AG09309 (cell line): ENCODE data around the gene NUBP2.
A peak's percentile ranks its signal among the peaks of the same experiment; 100 is the strongest.

Source experiments
- DNase-seq: peaks from one replicate; pipeline ENCODE4 v3.0.0-alpha.2; 2010; ENCODE audit warnings: low read depth
- H3K4me3 ChIP-seq: 2 replicates; pipeline ENCODE4 v1.5.1; 2011; ENCODE audit warnings: mild to moderate bottlenecking, low read depth, low read length, moderate library complexity; ENCODE audit not compliant: control insufficient read depth
- CTCF ChIP-seq: IDR thresholded peaks from 2 replicates; pipeline ENCODE4 v1.5.1; 2011; ENCODE audit warnings: mild to moderate bottlenecking, low read depth, low read length, inconsistent platforms; ENCODE audit not compliant: insufficient read depth, control insufficient read depth; ENCODE audit errors: missing control alignments

The NUBP2 gene

GRCh38 chr16:1809281-1809801, 26.6 kb downstream of the NUBP2 start:
- no peak for DNase-seq
- no peak overlapping the region for H3K4me3 ChIP-seq
- no peak for TF ChIP-seq CTCF

- no peak for DNase-seq
- no peak overlapping the region for H3K4me3 ChIP-seq
- TF ChIP-seq CTCF = no peak
Measured at GRCh38 chr16:1810106-1810505, 27.3 kb downstream of the NUBP2 start.

GRCh38 chr16:1810536-1810935, 27.8 kb downstream of the NUBP2 start:
- TF ChIP-seq CTCF = no peak
- H3K4me3 ChIP-seq = no peak overlapping the region
- no peak for DNase-seq

GRCh38 chr16:1812732-1813163, 30.0 kb downstream of the NUBP2 start:
- no peak overlapping the region for H3K4me3 ChIP-seq
- TF ChIP-seq CTCF = peak; percentile 58
- DNase-seq = peak; percentile 14

- no peak for DNase-seq
- no peak for TF ChIP-seq CTCF
- no peak overlapping the region for H3K4me3 ChIP-seq
Measured at GRCh38 chr16:1815461-1815860, 32.7 kb downstream of the NUBP2 start.

- no peak overlapping the region for H3K4me3 ChIP-seq
- TF ChIP-seq CTCF = no peak
- DNase-seq = no peak
Measured at GRCh38 chr16:1816396-1817275, 33.9 kb downstream of the NUBP2 start.

GRCh38 chr16:1817276-1817589, 34.5 kb downstream of the NUBP2 start:
- DNase-seq = no peak
- no peak for TF ChIP-seq CTCF
- H3K4me3 ChIP-seq = no peak overlapping the region
